ENCODE measurements around the gene OR1E2. TPM values are rescaled to one million over a fixed set of nuclear protein-coding genes. Genes with fewer than 3 reads are reported as not detected.
"Not testable (repeated sequence)": the region's sequence is repeated elsewhere in the genome, so short reads cannot be mapped to it uniquely, and the experiment has no call there.

Gene OR1E2
- total RNA-seq, 1 experiment from 2014 or later = not detected

GRCh38 chr17:3411070-3411469 lies 22.6 kb downstream of the OR1E2 start, which contains the start of gene OR3A3:
Gene OR3A3 (plus strand): TSS chr17:3411370.
- no TSS peak for BruUV-seq (replicated peaks)
- no peaks in the 10 kb centered on the region for H3K79me2 ChIP-seq (ENCODE audit: low read depth)
- H3K36me3 ChIP-seq (ENCODE audit: low read depth) = no peaks in the 10 kb centered on the region
- peaks cover 79% of the 10 kb centered on the region for H3K27me3 ChIP-seq (ENCODE audit: insufficient read depth, low read depth)
- CTCF ChIA-PET = no interaction called here
- H4K20me1 ChIP-seq (ENCODE audit: insufficient read depth) = no peaks in the 10 kb centered on the region
- no peaks in the 10 kb centered on the region for H3K9me2 ChIP-seq (ENCODE audit: insufficient read depth)
- no peak within 1 kb of the TSS for H3K4me2 ChIP-seq
- DNase-seq = no peak
- no peak within 1 kb of the TSS for H2AFZ ChIP-seq
- H3K4me3 ChIP-seq = no peak within 1 kb of the TSS
- intact Hi-C loops (cut with micrococcal nuclease; ENCODE audit: unreplicated experiment) = no loop called here
- H3K9me3 ChIP-seq (ENCODE audit: insufficient read depth, low read depth) = no peaks in the 10 kb centered on the region
- H3K27ac ChIP-seq = no peak within 1 kb of the TSS
- TF ChIP-seq, protein P1, sequence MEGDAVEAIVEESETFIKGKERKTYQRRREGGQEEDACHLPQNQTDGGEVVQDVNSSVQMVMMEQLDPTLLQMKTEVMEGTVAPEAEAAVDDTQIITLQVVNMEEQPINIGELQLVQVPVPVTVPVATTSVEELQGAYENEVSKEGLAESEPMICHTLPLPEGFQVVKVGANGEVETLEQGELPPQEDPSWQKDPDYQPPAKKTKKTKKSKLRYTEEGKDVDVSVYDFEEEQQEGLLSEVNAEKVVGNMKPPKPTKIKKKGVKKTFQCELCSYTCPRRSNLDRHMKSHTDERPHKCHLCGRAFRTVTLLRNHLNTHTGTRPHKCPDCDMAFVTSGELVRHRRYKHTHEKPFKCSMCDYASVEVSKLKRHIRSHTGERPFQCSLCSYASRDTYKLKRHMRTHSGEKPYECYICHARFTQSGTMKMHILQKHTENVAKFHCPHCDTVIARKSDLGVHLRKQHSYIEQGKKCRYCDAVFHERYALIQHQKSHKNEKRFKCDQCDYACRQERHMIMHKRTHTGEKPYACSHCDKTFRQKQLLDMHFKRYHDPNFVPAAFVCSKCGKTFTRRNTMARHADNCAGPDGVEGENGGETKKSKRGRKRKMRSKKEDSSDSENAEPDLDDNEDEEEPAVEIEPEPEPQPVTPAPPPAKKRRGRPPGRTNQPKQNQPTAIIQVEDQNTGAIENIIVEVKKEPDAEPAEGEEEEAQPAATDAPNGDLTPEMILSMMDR (conservative IDR thresholded peaks at IDR 0.05) = no peak
- no peak for TF ChIP-seq EZH2 (IDR thresholded peaks at IDR 0.05; ENCODE audit: low read depth)
- no peaks in the 10 kb centered on the region for H3K4me1 ChIP-seq (replicated peaks; ENCODE audit: insufficient read depth)
- no peaks in the 10 kb centered on the region for H3F3A ChIP-seq (ENCODE audit: insufficient read depth, low read depth)
- POLR2A ChIA-PET (ENCODE audit: unreplicated experiment) = no interaction called here

- DNase-seq; H3K4me2 ChIP-seq; BruUV-seq (replicated peaks); H3F3A ChIP-seq (ENCODE audit: insufficient read depth, low read depth); H3K4me3 ChIP-seq; CTCF ChIA-PET; H3K79me2 ChIP-seq (ENCODE audit: low read depth); H3K9me3 ChIP-seq (ENCODE audit: insufficient read depth, low read depth); H3K27ac ChIP-seq; H3K36me3 ChIP-seq (ENCODE audit: low read depth); H3K9me2 ChIP-seq (ENCODE audit: insufficient read depth); H4K20me1 ChIP-seq (ENCODE audit: insufficient read depth); H2AFZ ChIP-seq; POLR2A ChIA-PET (ENCODE audit: unreplicated experiment); intact Hi-C loops (cut with micrococcal nuclease; ENCODE audit: unreplicated experiment); H3K4me1 ChIP-seq (replicated peaks; ENCODE audit: insufficient read depth): not testable (repeated sequence)
- peaks cover 36% of the 10 kb centered on the region; the same call in 1 of the 2 replicates for H3K27me3 ChIP-seq (ENCODE audit: insufficient read depth, low read depth)
Measured at GRCh38 chr17:3403856-3404255, 29.8 kb downstream of the OR1E2 start.

DNA sequence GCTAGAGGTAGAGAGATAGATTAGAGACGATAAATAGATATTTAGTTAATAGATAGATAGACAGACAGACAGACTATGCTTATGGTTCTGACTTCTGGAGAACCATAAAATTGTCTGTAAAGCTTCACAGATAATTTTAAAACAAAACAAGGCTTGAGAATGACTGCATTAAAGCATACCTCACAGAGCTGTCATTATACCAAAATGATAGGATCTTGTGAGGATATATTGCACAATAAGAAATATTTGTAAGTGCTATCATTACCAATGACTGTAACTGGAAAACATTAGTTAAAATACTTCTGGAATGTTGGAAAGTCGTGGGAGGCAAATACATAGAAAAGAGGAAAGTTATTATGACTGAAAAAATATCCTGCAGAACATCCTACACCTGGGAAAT lies 31.9 kb downstream of the OR1E2 start:
- intact Hi-C loops (cut with micrococcal nuclease; ENCODE audit: unreplicated experiment) = no loop called here
- no peak for DNase-seq
- Histone ChIP-seq H3F3A (ENCODE audit: insufficient read depth, low read depth) (no peaks in the 10 kb centered on the region), H3K4me1 (replicated peaks; ENCODE audit: insufficient read depth) (no peaks in the 10 kb centered on the region), H3K36me3 (ENCODE audit: low read depth) (no peaks in the 10 kb centered on the region), H3K9me3 (ENCODE audit: insufficient read depth, low read depth) (no peaks in the 10 kb centered on the region), H2AFZ (no peak overlapping the region), H3K27me3 (ENCODE audit: insufficient read depth, low read depth) (peaks cover 23% of the 10 kb centered on the region; the same call in 1 of the 2 replicates), H3K9me2 (ENCODE audit: insufficient read depth) (no peaks in the 10 kb centered on the region), H4K20me1 (ENCODE audit: insufficient read depth) (no peaks in the 10 kb centered on the region), H3K27ac (no peak overlapping the region), H3K4me3 (no peak overlapping the region), H3K4me2 (no peak overlapping the region), H3K79me2 (ENCODE audit: low read depth) (no peaks in the 10 kb centered on the region)
- TF ChIP-seq EZH2 (IDR thresholded peaks at IDR 0.05; ENCODE audit: low read depth) = no peak
- TF ChIP-seq, protein P1 (conservative IDR thresholded peaks at IDR 0.05) = no peak
- CTCF ChIA-PET = no interaction called here
- no TSS peak for BruUV-seq (replicated peaks)
- POLR2A ChIA-PET (ENCODE audit: unreplicated experiment) = no interaction called here

- Histone ChIP-seq H3K4me3 (no peak overlapping the region), H4K20me1 (ENCODE audit: insufficient read depth) (no peaks in the 10 kb centered on the region), H3K4me1 (replicated peaks; ENCODE audit: insufficient read depth) (no peaks in the 10 kb centered on the region), H3K27ac (no peak overlapping the region), H3K36me3 (ENCODE audit: low read depth) (no peaks in the 10 kb centered on the region), H3K9me2 (ENCODE audit: insufficient read depth) (no peaks in the 10 kb centered on the region), H3F3A (ENCODE audit: insufficient read depth, low read depth) (no peaks in the 10 kb centered on the region), H2AFZ (no peak overlapping the region), H3K27me3 (ENCODE audit: insufficient read depth, low read depth) (peaks cover 12% of the 10 kb centered on the region; the same call in 1 of the 2 replicates), H3K79me2 (ENCODE audit: low read depth) (no peaks in the 10 kb centered on the region), H3K4me2 (no peak overlapping the region), H3K9me3 (ENCODE audit: insufficient read depth, low read depth) (no peaks in the 10 kb centered on the region)
- no peak for DNase-seq
- ChIA-PET POLR2A (ENCODE audit: unreplicated experiment) (no interaction called here), CTCF (no interaction called here)
- no TSS peak for BruUV-seq (replicated peaks)
- no peak for TF ChIP-seq EZH2 (IDR thresholded peaks at IDR 0.05; ENCODE audit: low read depth)
- TF ChIP-seq, protein P1 (conservative IDR thresholded peaks at IDR 0.05) = no peak
- intact Hi-C loops (cut with micrococcal nuclease; ENCODE audit: unreplicated experiment) = no loop called here
Measured at GRCh38 chr17:3400055-3400454, 33.6 kb downstream of the OR1E2 start.
